ENCODE data around the gene MRPS25.

DNA sequence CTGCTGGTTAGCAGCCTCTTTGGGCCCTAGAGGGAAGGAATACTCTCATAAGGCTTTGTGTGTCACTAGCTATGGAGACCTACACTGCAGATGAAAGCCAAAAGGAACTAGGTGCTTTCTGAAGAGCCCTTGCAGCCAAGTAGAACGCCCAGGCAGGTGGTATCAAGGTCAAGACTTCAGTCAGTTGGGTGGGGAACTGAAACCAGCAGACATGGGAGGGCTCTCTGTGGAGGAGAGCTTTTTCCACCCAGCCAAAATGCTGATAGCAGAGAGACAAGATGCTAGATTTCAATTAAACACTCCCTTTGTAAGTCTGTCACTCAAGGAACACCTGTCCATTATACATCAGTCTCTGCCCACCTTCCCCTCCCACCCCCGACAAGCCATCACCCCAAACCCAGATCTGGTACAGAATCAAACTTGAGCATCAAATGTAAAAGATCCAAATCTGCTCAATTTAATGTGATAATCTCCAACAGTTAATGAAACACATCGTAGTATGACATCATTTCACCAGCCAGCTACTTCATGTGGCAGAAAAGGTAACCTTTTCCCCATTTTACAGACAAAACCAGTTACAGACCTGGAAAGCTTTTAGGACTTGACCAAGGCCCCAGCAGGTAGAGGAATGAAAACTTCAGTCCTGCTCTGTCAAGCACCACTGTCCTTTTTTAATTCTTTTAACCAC is 14.6 kb downstream of the MRPS25 start:
- TF ChIP-seq POLR2A (IDR thresholded peaks at IDR 0.05), result no peak
- TF ChIP-seq CTCF (IDR thresholded peaks at IDR 0.05), result no peak

Measured in esophagus squamous epithelium (tissue), 4 donors.